GM12875 (cell line): ENCODE measurements around the gene TMEM108.

Experiments
- H3K4me3 ChIP-seq: one replicate; pipeline ENCODE4 v1.5.1; 2011; ENCODE audit warnings: low read depth, low read length, control low read depth
- CTCF ChIP-seq: IDR thresholded peaks from 2 replicates; pipeline ENCODE4 v1.5.1; 2011; ENCODE audit warnings: low read depth, mild to moderate bottlenecking, control low read depth, inconsistent platforms, low read length, moderate library complexity, borderline replicate concordance; ENCODE audit not compliant: insufficient read depth

TMEM108 gene

GRCh38 chr3:133425898-133426297 is 387.7 kb downstream of the TMEM108 start:
- H3K4me3 ChIP-seq = no peak overlapping the region
- no peak for TF ChIP-seq CTCF

GRCh38 chr3:133426721-133427120 is 388.5 kb downstream of the TMEM108 start:
- TF ChIP-seq CTCF = no peak
- no peak overlapping the region for H3K4me3 ChIP-seq

GRCh38 chr3:133428552-133428951 is 390.4 kb downstream of the TMEM108 start:
- H3K4me3 ChIP-seq = no peak overlapping the region
- no peak for TF ChIP-seq CTCF

- no peak for TF ChIP-seq CTCF
- H3K4me3 ChIP-seq = no peak overlapping the region
These were observed 390.9 kb downstream of the TMEM108 start for GRCh38 chr3:133429063-133429462.

- TF ChIP-seq CTCF = no peak
- H3K4me3 ChIP-seq = no peak overlapping the region
These were observed 401.4 kb downstream of the TMEM108 start for GRCh38 chr3:133439563-133439962.

GRCh38 chr3:133440652-133441051 is 402.5 kb downstream of the TMEM108 start:
- TF ChIP-seq CTCF = no peak

GRCh38 chr3:133441867-133442270 is 403.7 kb downstream of the TMEM108 start:
- no peak for TF ChIP-seq CTCF
- H3K4me3 ChIP-seq = no peak overlapping the region

More at GRCh38 chr3:133440652-133441051, 402.5 kb downstream of the TMEM108 start:
- H3K4me3 ChIP-seq = no peak overlapping the region
